ENCODE data around the gene AXDND1.
"Not testable (repeated sequence)": the region's sequence is repeated elsewhere in the genome, so short reads cannot be mapped to it uniquely, and the experiment has no call there.

AXDND1 gene

GRCh38 chr1:179474713-179475112, 108.9 kb downstream of the AXDND1 start:
- no peak for DNase-seq

GRCh38 chr1:179476484-179476883, 110.7 kb downstream of the AXDND1 start:
- no peak for DNase-seq

- DNase-seq, result no peak
These were observed 112.6 kb downstream of the AXDND1 start for GRCh38 chr1:179478370-179478769.

- DNase-seq, result no peak
These were observed 124.8 kb downstream of the AXDND1 start for GRCh38 chr1:179490611-179491010.

GRCh38 chr1:179493323-179493722, 127.6 kb downstream of the AXDND1 start:
- DNase-seq, result no peak

- DNase-seq, result no peak
These were observed 140.4 kb downstream of the AXDND1 start for GRCh38 chr1:179506199-179506598.

GRCh38 chr1:179509384-179509783, 143.6 kb downstream of the AXDND1 start:
- DNase-seq, result no peak

- no peak for DNase-seq
These were observed 144.3 kb downstream of the AXDND1 start for GRCh38 chr1:179510038-179510437.

- no peak for DNase-seq
These were observed 151.4 kb downstream of the AXDND1 start for GRCh38 chr1:179516976-179517705.

GRCh38 chr1:179518544-179518943, 152.8 kb downstream of the AXDND1 start:
- not testable (repeated sequence) for DNase-seq

- no peak for DNase-seq
These were observed 163.9 kb downstream of the AXDND1 start for GRCh38 chr1:179529482-179530195.

- DNase-seq, result no peak
These were observed 164.6 kb downstream of the AXDND1 start for GRCh38 chr1:179530352-179530751.

- no peak for DNase-seq
These were observed 176.0 kb downstream of the AXDND1 start for GRCh38 chr1:179541774-179542173.

- DNase-seq, result no peak
These were observed 179.6 kb downstream of the AXDND1 start for GRCh38 chr1:179545321-179545720.

GRCh38 chr1:179547021-179547535, 181.3 kb downstream of the AXDND1 start:
- DNase-seq, result no peak

- no peak for DNase-seq
These were observed 183.0 kb downstream of the AXDND1 start for GRCh38 chr1:179548666-179549367.

- DNase-seq, result no peak
These were observed 183.6 kb downstream of the AXDND1 start for GRCh38 chr1:179549368-179549700.

- no peak for DNase-seq
These were observed 185.2 kb downstream of the AXDND1 start for GRCh38 chr1:179550746-179551682.

GRCh38 chr1:179554427-179554826, 188.7 kb downstream of the AXDND1 start:
- DNase-seq, result no peak

- DNase-seq, result no peak
These were observed 192.3 kb downstream of the AXDND1 start for GRCh38 chr1:179558078-179558477.

- DNase-seq, result no peak
These were observed 209.9 kb downstream of the AXDND1 start, which contains the start of gene NPHS2 for GRCh38 chr1:179575497-179576314. Gene NPHS2 (minus strand): TSS chr1:179575948. CDS start chr1:179575864, 84 bp downstream.

- no peak for DNase-seq
These were observed 210.7 kb downstream of the AXDND1 start for GRCh38 chr1:179576509-179576908.
